Astrocyte (in vitro differentiated cells and primary cell): ENCODE data around the gene USP49. TPM values are rescaled to one million over a fixed set of nuclear protein-coding genes. Genes with fewer than 3 reads are reported as not detected.
A peak's percentile ranks its signal among the peaks of the same experiment; 100 is the strongest.

ENCODE experiments used
- DNase-seq: peaks from one replicate; pipeline ENCODE4 v3.0.0-alpha.2; 2010; ENCODE audit warnings: low read depth
- FAIRE-seq: peaks from 2 replicates; lab custom pipeline; 2011; peaks lifted over from hg19 to GRCh38; lab: Jason Lieb, UNC
- H2AFZ ChIP-seq: 2 replicates; pipeline ENCODE4 v1.6.0; 2012; ENCODE audit warnings: low read depth, low read length, inconsistent platforms
- H3K27ac ChIP-seq: 2 replicates; pipeline ENCODE4 v1.5.1; 2011; ENCODE audit warnings: low read depth, low read length, inconsistent platforms
- H3K27me3 ChIP-seq: 2 replicates; pipeline ENCODE4 v1.6.0; 2011; ENCODE audit warnings: low read length, inconsistent platforms; ENCODE audit not compliant: insufficient read depth
- H3K36me3 ChIP-seq: 2 replicates; pipeline ENCODE4 v1.5.1; 2011; ENCODE audit warnings: low read length, inconsistent platforms; ENCODE audit not compliant: insufficient read depth
- H3K4me1 ChIP-seq: 2 replicates; pipeline ENCODE4 v1.5.1; 2011; ENCODE audit warnings: low read length, inconsistent platforms; ENCODE audit not compliant: insufficient read depth
- H3K4me2 ChIP-seq: 2 replicates; pipeline ENCODE4 v1.6.0; 2012; ENCODE audit warnings: low read length, inconsistent platforms
- H3K4me3 ChIP-seq: 2 replicates; pipeline ENCODE4 v1.5.1; 2011; ENCODE audit warnings: low read depth, mild to moderate bottlenecking, low read length, inconsistent platforms; ENCODE audit not compliant: insufficient read depth
- H3K79me2 ChIP-seq: 2 replicates; pipeline ENCODE4 v1.6.0; 2012; ENCODE audit warnings: mild to moderate bottlenecking, low read length, inconsistent platforms; ENCODE audit not compliant: insufficient read depth
- H3K9ac ChIP-seq: 2 replicates; pipeline ENCODE4 v1.6.0; 2012; ENCODE audit warnings: mild to moderate bottlenecking, low read length, inconsistent platforms
- H3K9me3 ChIP-seq: 2 replicates; pipeline ENCODE4 v1.5.1; 2012; ENCODE audit warnings: low read depth, mild to moderate bottlenecking, low read length, inconsistent platforms; ENCODE audit not compliant: insufficient read depth
- H4K20me1 ChIP-seq: 2 replicates; pipeline ENCODE4 v1.6.0; 2012; ENCODE audit warnings: low read length, inconsistent platforms; ENCODE audit not compliant: insufficient read depth
- H3K27ac Mint-ChIP-seq: one replicate; pipeline ENCODE4 v1.8.0; 2021; ENCODE audit warnings: mild to moderate bottlenecking, mixed read lengths; ENCODE audit not compliant: unreplicated experiment
- H3K27me3 Mint-ChIP-seq: one replicate; pipeline ENCODE4 v1.8.0; 2021; ENCODE audit warnings: low read depth, mixed read lengths; ENCODE audit not compliant: unreplicated experiment
- H3K36me3 Mint-ChIP-seq: one replicate; pipeline ENCODE4 v1.8.0; 2021; ENCODE audit warnings: low read depth, mixed read lengths; ENCODE audit not compliant: unreplicated experiment
- H3K4me1 Mint-ChIP-seq: one replicate; pipeline ENCODE4 v1.8.0; 2021; ENCODE audit warnings: low read depth, mixed read lengths; ENCODE audit not compliant: unreplicated experiment
- H3K4me3 Mint-ChIP-seq: one replicate; pipeline ENCODE4 v1.8.0; 2021; ENCODE audit warnings: mild to moderate bottlenecking, moderate library complexity, mixed read lengths; ENCODE audit not compliant: unreplicated experiment
- H3K9me3 Mint-ChIP-seq: one replicate; pipeline ENCODE4 v1.8.0; 2021; ENCODE audit warnings: mild to moderate bottlenecking, mixed read lengths; ENCODE audit not compliant: unreplicated experiment
- CTCF ChIP-seq: IDR thresholded peaks from 2 replicates; pipeline ENCODE4 v1.5.1; 2011; ENCODE audit warnings: low read depth, mild to moderate bottlenecking, inconsistent platforms, low read length, moderate library complexity; ENCODE audit not compliant: insufficient read depth
- EZH2 ChIP-seq: IDR thresholded peaks from 2 replicates; pipeline ENCODE4 v1.6.1; 2012; ENCODE audit warnings: mild to moderate bottlenecking, low read length, inconsistent platforms; ENCODE audit not compliant: insufficient read depth
- total RNA-seq: library from RNA; stranded (reverse); gene quantifications from 2 replicates; pipeline ENCODE4 v1.2.1, GENCODE V29; 2021

The USP49 gene
- total RNA-seq, 1 donor from 2014 or later, result 5.5 TPM

GRCh38 chr6:41936073-41936837 is 41.1 kb upstream of the USP49 start:
- Histone ChIP-seq H3K27me3 (no peaks in the 10 kb centered on the region), H3K4me1 (peaks cover 16% of the 10 kb centered on the region), H3K36me3 (peaks cover 35% of the 10 kb centered on the region), H3K4me3 (no peak overlapping the region), H4K20me1 (peaks cover 81% of the 10 kb centered on the region), H3K9ac (no peak overlapping the region), H3K4me2 (peak overlapping the region; percentile 36), H3K9me3 (no peaks in the 10 kb centered on the region), H2AFZ (no peak overlapping the region), H3K27ac (no peak overlapping the region), H3K79me2 (peaks cover 44% of the 10 kb centered on the region)
- Mint-ChIP-seq H3K36me3 (peaks cover 13% of the 10 kb centered on the region), H3K4me1 (peaks cover 27% of the 10 kb centered on the region), H3K27ac (no peak overlapping the region), H3K9me3 (no peaks in the 10 kb centered on the region), H3K27me3 (no peaks in the 10 kb centered on the region), H3K4me3 (peak overlapping the region; percentile 66)
- DNase-seq, result peak; percentile 72
- FAIRE-seq, result no peak
- TF ChIP-seq CTCF (peak; percentile 81), EZH2 (no peak)

GRCh38 chr6:41935685-41936072 is 40.5 kb upstream of the USP49 start:
- peaks cover 16% of the 10 kb centered on the region for H3K4me1 ChIP-seq
- DNase-seq (no peak), FAIRE-seq (no peak)
- H3K27ac ChIP-seq, result no peak overlapping the region
- Mint-ChIP-seq H3K4me3 (no peak overlapping the region), H3K27me3 (no peaks in the 10 kb centered on the region), H3K4me1 (peaks cover 27% of the 10 kb centered on the region), H3K27ac (no peak overlapping the region), H3K36me3 (peaks cover 13% of the 10 kb centered on the region), H3K9me3 (no peaks in the 10 kb centered on the region)
- H3K9me3 ChIP-seq, result no peaks in the 10 kb centered on the region
- H3K79me2 ChIP-seq, result peaks cover 38% of the 10 kb centered on the region
- H3K9ac ChIP-seq, result no peak overlapping the region
- H3K36me3 ChIP-seq, result peaks cover 41% of the 10 kb centered on the region
- H3K27me3 ChIP-seq, result no peaks in the 10 kb centered on the region
- no peak overlapping the region for H3K4me3 ChIP-seq
- TF ChIP-seq EZH2 (no peak), CTCF (no peak)
- H3K4me2 ChIP-seq, result no peak overlapping the region
- H4K20me1 ChIP-seq, result peaks cover 87% of the 10 kb centered on the region
- no peak overlapping the region for H2AFZ ChIP-seq

DNA sequence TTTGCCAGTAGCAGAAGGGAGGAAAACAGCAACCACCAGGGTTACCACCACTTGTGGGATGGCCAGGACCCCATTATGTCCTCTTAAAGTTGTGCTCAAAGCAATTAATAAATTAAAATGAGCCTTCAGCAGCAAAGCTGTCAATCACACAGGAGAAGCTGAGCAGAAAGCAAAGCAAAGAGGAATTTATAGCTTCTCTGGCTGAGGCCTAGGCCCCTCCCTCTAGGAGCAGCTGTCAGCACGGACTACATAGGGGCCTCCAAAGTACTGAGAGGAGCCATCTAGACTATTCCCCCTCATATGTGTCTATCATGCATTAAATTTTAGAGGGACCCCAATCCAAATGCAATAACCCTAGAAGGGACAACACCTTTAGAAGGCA is 40.0 kb upstream of the USP49 start:
- no peak for FAIRE-seq
- Mint-ChIP-seq H3K9me3 (no peaks in the 10 kb centered on the region), H3K4me1 (peaks cover 24% of the 10 kb centered on the region), H3K27ac (no peak overlapping the region), H3K27me3 (no peaks in the 10 kb centered on the region), H3K4me3 (no peak overlapping the region), H3K36me3 (peaks cover 13% of the 10 kb centered on the region)
- no peak overlapping the region for H3K4me2 ChIP-seq
- peaks cover 13% of the 10 kb centered on the region for H3K4me1 ChIP-seq
- no peaks in the 10 kb centered on the region for H3K27me3 ChIP-seq
- H3K9ac ChIP-seq, result no peak overlapping the region
- DNase-seq, result no peak
- no peak overlapping the region for H3K27ac ChIP-seq
- no peaks in the 10 kb centered on the region for H3K9me3 ChIP-seq
- peaks cover 46% of the 10 kb centered on the region for H3K36me3 ChIP-seq
- peaks cover 90% of the 10 kb centered on the region for H4K20me1 ChIP-seq
- no peak overlapping the region for H3K4me3 ChIP-seq
- peaks cover 33% of the 10 kb centered on the region for H3K79me2 ChIP-seq
- H2AFZ ChIP-seq, result no peak overlapping the region
- TF ChIP-seq EZH2 (no peak), CTCF (no peak)
